ENCODE data around the gene MAP1LC3B.
A peak's percentile ranks its signal among the peaks of the same experiment; 100 is the strongest.

The MAP1LC3B gene

GRCh38 chr16:87441886-87442580 is 49.9 kb downstream of the MAP1LC3B start:
- H3K27ac ChIP-seq: no peak overlapping the region
- H3K4me3 ChIP-seq: no peak overlapping the region

DNA sequence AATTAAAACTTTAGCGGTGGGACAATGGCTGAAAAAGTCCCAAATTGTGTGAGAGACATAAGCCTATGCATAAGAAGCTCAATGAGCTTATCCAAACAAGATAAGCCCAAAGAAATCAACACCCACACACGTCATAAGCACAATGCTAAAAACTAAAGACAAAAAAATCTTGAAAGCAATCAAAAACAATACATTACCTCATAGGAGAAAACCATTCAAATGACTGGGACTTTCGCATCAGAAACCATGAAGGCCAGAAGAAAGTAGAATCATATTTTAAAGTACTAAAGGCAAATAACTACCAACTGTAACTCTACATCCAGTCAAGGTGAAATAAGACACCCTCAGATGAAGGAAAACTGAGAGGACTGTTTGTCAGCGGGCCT is 50.4 kb downstream of the MAP1LC3B start:
- no peak overlapping the region for H3K27ac ChIP-seq
- no peak overlapping the region for H3K4me3 ChIP-seq

DNA sequence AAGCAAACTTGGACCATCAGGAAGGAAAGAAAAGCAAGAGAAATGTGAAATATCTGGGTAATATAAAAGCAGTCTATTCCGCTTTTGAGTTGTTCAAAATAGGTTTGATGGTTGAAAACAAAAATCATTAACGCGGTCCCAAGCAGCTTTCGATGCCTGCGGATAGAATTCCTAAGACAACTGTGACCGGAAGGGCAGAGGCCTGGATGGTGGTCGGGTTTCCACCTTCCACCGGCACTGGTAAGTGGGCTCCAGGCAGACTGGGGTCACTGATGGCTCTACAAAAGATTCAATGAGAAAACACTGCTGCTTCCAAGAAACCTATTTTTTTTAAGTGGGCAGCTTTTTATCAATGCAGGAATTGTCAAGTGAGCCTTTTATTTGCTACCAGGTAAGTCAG is 50.9 kb downstream of the MAP1LC3B start:
- no peak overlapping the region for H3K4me3 ChIP-seq
- H3K27ac ChIP-seq: no peak overlapping the region

DNA sequence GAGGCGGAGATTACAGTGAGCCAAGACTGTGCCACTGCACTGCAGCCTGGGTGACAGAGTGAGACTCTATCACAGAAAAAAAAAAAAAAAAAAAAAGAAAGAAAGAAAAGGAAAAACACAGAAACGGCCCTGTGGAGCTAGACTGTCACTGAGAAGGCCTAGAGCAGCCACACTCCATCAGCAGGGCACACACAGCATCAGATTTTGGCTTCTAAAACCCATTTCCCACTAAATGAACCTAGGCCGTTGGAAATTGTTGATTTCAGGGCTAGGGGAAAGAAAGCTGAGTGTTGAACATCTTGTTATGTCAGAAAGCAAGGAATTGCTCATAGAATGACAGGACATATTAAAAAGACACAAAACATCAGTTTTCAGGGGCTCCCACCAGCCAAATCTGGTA is 51.8 kb downstream of the MAP1LC3B start:
- H3K27ac ChIP-seq: no peak overlapping the region
- no peak overlapping the region for H3K4me3 ChIP-seq

DNA sequence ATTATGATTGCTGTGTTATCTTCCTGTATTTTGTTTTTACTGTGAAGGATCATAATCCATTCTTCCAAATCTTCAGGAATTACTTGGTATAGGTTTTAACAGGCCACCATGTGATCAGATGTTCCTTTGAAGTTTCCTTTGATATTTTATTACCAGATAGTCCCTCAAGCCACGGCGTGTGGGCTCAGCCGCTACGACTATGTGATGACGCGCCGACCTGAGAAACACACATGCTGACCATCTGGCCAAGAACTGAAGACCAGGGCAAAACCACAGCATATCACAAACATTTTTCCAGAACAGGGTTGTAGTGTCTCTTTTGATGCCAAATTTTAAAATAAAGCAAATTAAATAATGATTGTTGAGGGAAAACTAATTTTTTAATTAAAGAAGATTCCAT is 53.4 kb downstream of the MAP1LC3B start:
- Histone ChIP-seq H3K4me3 (no peak overlapping the region), H3K27ac (no peak overlapping the region)

- H3K4me3 ChIP-seq: no peak overlapping the region
- no peak overlapping the region for H3K27ac ChIP-seq
Observed at GRCh38 chr16:87446479-87446878, 54.3 kb downstream of the MAP1LC3B start.

DNA sequence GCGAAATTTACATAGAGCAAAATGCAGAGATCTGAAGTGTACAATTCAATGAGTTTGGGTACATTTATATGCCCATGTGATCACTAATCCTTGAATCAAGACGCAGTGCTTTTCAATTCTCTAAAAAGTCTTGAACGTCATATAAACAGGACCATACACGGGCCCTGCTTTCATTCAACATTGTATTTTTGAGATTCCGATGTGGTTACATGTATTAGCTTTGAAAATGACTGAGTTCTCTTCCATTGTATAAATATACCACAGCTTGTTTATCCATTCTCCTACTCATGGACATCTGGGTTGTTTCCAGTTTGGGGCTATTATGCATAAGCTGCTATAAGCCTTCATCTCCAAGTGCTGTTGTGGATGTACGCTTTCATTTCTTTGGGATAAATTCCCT is 55.2 kb downstream of the MAP1LC3B start:
- no peak overlapping the region for H3K4me3 ChIP-seq
- H3K27ac ChIP-seq: no peak overlapping the region

- Histone ChIP-seq H3K4me3 (no peak overlapping the region), H3K27ac (no peak overlapping the region)
Observed at GRCh38 chr16:87448866-87449265, 56.7 kb downstream of the MAP1LC3B start.

DNA sequence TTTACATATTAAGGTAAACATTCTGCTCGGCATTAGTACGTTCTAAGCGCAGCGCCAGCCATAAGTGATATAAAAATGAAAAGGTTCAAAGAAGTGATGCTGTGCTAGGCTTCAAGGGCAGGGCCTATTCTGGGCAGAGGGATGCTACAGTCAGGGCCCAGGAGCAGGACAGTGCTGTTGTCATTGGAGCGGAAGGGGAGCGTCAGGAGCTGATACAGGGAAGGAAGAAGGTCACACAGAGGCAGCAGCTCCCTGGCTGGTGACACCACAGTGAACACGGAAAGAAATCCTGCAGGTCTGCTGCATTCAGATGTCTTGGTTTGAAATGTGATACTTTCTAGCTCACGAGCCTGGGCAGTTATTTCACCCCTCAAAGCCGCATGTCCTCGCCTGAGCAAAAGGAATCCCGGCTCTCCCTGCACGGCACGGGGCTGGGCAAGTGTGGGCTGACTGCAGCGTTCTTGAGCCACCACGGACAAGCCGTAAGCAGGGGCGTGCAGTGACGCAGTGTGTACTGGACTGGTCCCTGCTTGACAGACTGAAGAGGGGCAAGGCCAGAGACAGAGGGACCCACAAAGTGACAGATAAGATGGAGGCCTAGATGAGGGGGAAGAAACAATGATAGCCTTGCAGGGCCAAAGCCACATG is 59.6 kb downstream of the MAP1LC3B start:
- no peak overlapping the region for H3K27ac ChIP-seq

DNA sequence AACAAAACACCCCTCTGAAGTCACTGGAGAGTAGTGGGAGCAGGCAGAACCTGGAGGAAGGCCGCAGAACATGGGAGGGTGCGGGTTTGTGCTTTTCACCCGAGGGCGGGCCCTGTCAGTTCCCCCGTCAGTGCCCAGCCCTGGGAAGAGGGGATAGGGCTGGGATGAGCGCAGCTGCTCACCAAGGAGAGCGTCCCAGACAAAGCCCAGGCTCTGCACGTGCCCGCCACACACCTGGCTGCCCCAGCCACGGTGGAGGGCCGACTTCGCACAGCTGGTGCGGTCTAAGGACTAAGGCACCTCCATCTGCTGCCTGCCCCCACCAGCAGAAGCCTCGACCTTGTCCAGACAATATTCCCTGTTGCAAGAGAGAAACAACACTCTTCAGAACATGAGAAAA is 61.2 kb downstream of the MAP1LC3B start:
- Histone ChIP-seq H3K27ac (peak overlapping the region in 2 of 21 experiments; percentile 18 to 39), H3K4me3 (no peak overlapping the region)

More for the DNA sequence above, 59.6 kb downstream of the MAP1LC3B start:
- H3K4me3 ChIP-seq: no peak overlapping the region
